SK-N-MC (cell line): ENCODE measurements around the gene PSMB9.

ENCODE experiments used
- EZH2 ChIP-seq: fragments of 200-600 bp; sonication (generic); IDR thresholded peaks from one replicate; pipeline ENCODE4 v1.6.1; 2017; ENCODE audit warnings: antibody characterized with exemption
- FOXP2 ChIP-seq: optimal IDR thresholded peaks from 2 replicates; pipeline ENCODE3; 2011; ENCODE audit warnings: mild to moderate bottlenecking, moderate library complexity; ENCODE audit not compliant: insufficient read depth; ENCODE audit errors: extremely low read length, control extremely low read depth
- POLR2AphosphoS5 ChIP-seq: IDR thresholded peaks from 2 replicates; pipeline ENCODE4 v1.6.1; 2012; ENCODE audit warnings: mild to moderate bottlenecking, low read depth, low read length, borderline replicate concordance

GRCh38 chr6:32815996-32816395 lies 38.0 kb upstream of the PSMB9 start:
- TF ChIP-seq EZH2, result no peak
- no peak for TF ChIP-seq FOXP2
- no peak for TF ChIP-seq POLR2AphosphoS5
